BJ (cell line): ENCODE results near the gene RUVBL1. TPM values are rescaled to one million over a fixed set of nuclear protein-coding genes. Genes with fewer than 3 reads are reported as not detected.

Experiments used
- CTCF ChIA-PET: fragments of 350-600 bp; formaldehyde crosslinking; extraction: SDS; loops from one replicate; lab custom pipeline; 2021; ENCODE audit warnings: antibody characterized with exemption, inconsistent platforms; lab: Yijun Ruan, JAX
- POLR2A ChIA-PET: fragments of 300-600 bp; sonication (Branson Sonifier 250); formaldehyde crosslinking; extraction: SDS; loops from one replicate; lab custom pipeline; 2021; ENCODE audit warnings: antibody characterized with exemption; lab: Charles Lee
- DNase-seq: peaks from one replicate; pipeline ENCODE4 v3.0.0-alpha.2; 2011; ENCODE audit warnings: low read depth
- H3K27me3 ChIP-seq: 2 replicates; pipeline ENCODE4 v1.6.0; 2011; ENCODE audit warnings: low read length; ENCODE audit not compliant: control insufficient read depth, insufficient read depth
- H3K36me3 ChIP-seq: 2 replicates; pipeline ENCODE4 v1.5.1; 2011; ENCODE audit warnings: low read length; ENCODE audit not compliant: control insufficient read depth, insufficient read depth
- H3K4me3 ChIP-seq: 2 replicates; pipeline ENCODE4 v1.5.1; 2011; ENCODE audit warnings: low read depth, mild to moderate bottlenecking, control low read depth, low read length
- CTCF ChIP-seq: IDR thresholded peaks from 2 replicates; pipeline ENCODE4 v1.5.1; 2011; ENCODE audit warnings: low read depth, mild to moderate bottlenecking, control low read depth, inconsistent platforms, low read length, moderate library complexity; ENCODE audit not compliant: insufficient read depth
- polyA plus RNA-seq: library from polyadenylated mRNA; depleted of rRNA; stranded (reverse); fragments of >200 nt; gene quantifications from 2 replicates; pipeline ENCODE4 v1.2.3, GENCODE V29; 2011

The RUVBL1 gene
- polyA plus RNA-seq, 1 experiment = 67.6 TPM

- no peak for TF ChIP-seq CTCF
- DNase-seq = no peak
- no peaks in the 10 kb centered on the region for H3K36me3 ChIP-seq
- POLR2A ChIA-PET = no interaction called here
- H3K27me3 ChIP-seq = no peaks in the 10 kb centered on the region
- no peak overlapping the region for H3K4me3 ChIP-seq
- CTCF ChIA-PET = interaction anchor here (1.6 kb wide), 1 partner anchor 54 kb away, joined by 3 read pairs; no protein-coding TSS in a partner anchor
Measured at GRCh38 chr3:128149650-128150049, 26.0 kb upstream of the RUVBL1 start.

- CTCF ChIA-PET = no interaction called here
- no peaks in the 10 kb centered on the region for H3K36me3 ChIP-seq
- no peak for TF ChIP-seq CTCF
- no peak overlapping the region for H3K4me3 ChIP-seq
- POLR2A ChIA-PET = no interaction called here
- no peaks in the 10 kb centered on the region for H3K27me3 ChIP-seq
- DNase-seq = no peak
Measured at GRCh38 chr3:128146201-128146600, 22.6 kb upstream of the RUVBL1 start.

- Histone ChIP-seq H3K27me3 (no peaks in the 10 kb centered on the region), H3K36me3 (no peaks in the 10 kb centered on the region), H3K4me3 (no peak overlapping the region)
- ChIA-PET POLR2A (no interaction called here), CTCF (interaction anchor here (0.7 to 1.6 kb wide), 3 partner anchors 11 to 77 kb away, joined by 3 to 5 read pairs (median 3); no protein-coding TSS in a partner anchor)
- TF ChIP-seq CTCF = no peak
- no peak for DNase-seq
Measured at GRCh38 chr3:128145279-128145678, 21.7 kb upstream of the RUVBL1 start.

GRCh38 chr3:128144512-128145187, 21.0 kb upstream of the RUVBL1 start:
- TF ChIP-seq CTCF = no peak
- DNase-seq = no peak
- no peaks in the 10 kb centered on the region for H3K27me3 ChIP-seq
- ChIA-PET CTCF (interaction anchor here (0.7 to 1.6 kb wide), 3 partner anchors 11 to 76 kb away, joined by 3 to 5 read pairs (median 3); no protein-coding TSS in a partner anchor), POLR2A (interaction anchor here (0.6 kb wide), 1 partner anchor 33 kb away, joined by 4 read pairs; no protein-coding TSS in a partner anchor)
- no peak overlapping the region for H3K4me3 ChIP-seq
- H3K36me3 ChIP-seq = no peaks in the 10 kb centered on the region

- Histone ChIP-seq H3K27me3 (no peaks in the 10 kb centered on the region), H3K4me3 (no peak overlapping the region), H3K36me3 (no peaks in the 10 kb centered on the region)
- DNase-seq = no peak
- ChIA-PET POLR2A (interaction anchor here (0.7 kb wide), 1 partner anchor 63 kb away, joined by 6 read pairs; no protein-coding TSS in a partner anchor), CTCF (no interaction called here)
- no peak for TF ChIP-seq CTCF
Measured at GRCh38 chr3:128143496-128143895, 19.9 kb upstream of the RUVBL1 start.
